ENCODE data around the gene TOMM20.

TOMM20 gene

DNA sequence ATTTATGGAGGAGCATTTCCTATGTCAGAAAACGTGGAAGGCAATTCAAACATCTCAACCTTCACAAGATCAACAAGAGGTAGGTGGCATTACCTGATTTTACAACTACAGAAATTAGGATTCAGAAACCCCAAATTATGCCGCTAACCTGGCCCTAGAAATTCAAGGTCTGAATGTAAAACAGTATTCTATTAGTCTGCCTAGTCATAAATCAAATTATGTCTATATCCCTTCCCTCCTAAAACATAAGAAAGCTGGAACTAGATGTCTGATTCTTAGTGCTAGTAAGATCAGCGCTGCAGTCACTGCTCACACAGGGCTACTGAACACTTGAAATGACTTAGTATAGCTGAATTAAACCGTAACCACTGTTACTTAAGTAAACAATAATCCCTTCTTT is 1.4 kb downstream of the TOMM20 start:
- no peak for TF ChIP-seq CTCF (IDR thresholded peaks at IDR 0.05; ENCODE audit: extremely low read depth, missing control alignments)
- no peak for DNase-seq (ENCODE audit: low spot score)

GRCh38 chr1:235124665-235125064 is 4.0 kb downstream of the TOMM20 start:
- no peak for TF ChIP-seq CTCF (IDR thresholded peaks at IDR 0.05; ENCODE audit: extremely low read depth, missing control alignments)
- no peak for DNase-seq (ENCODE audit: low spot score)

- no peak for TF ChIP-seq CTCF (IDR thresholded peaks at IDR 0.05; ENCODE audit: extremely low read depth, missing control alignments)
These were observed 4.5 kb downstream of the TOMM20 start for GRCh38 chr1:235124111-235124510.

GRCh38 chr1:235122348-235122747 is 6.3 kb downstream of the TOMM20 start:
- no peak for DNase-seq (ENCODE audit: low spot score)
- no peak for TF ChIP-seq CTCF (IDR thresholded peaks at IDR 0.05; ENCODE audit: extremely low read depth, missing control alignments)

More at GRCh38 chr1:235124111-235124510, 4.5 kb downstream of the TOMM20 start:
- no peak for DNase-seq (ENCODE audit: low spot score)

DNA sequence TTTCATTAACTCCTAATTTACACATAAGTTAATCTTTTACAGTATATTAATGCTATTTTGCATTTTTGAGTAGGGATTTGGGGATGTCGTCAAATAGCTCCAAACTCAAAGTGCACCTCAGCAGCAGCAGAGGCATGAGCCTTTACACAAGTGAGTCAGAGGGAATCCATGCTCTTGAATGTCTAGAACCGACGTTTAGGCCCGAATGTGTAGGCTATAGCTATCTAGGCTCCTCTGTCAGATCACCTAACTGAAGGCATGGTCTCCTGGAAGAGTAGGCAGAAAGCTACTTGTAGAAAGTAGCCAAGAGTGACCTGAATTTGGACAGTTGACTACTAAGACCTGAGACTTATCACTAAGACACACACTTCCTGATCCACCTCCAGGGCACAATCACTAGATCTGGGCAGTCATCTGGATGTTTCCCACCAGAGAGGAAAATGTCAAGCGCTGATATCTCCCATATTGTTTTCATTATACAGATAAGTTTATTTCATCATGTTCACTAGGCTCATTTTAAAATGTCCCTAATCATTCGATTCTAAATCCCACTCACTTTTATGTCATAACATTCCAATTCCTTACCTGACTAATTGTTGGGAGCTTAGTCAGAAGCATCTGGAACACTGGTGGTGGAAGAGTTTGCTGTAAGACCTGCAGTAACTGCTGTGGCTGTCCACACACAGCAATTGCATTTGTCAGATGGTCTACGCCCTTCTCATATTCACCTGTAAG is 15.3 kb downstream of the TOMM20 start:
- DNase-seq (ENCODE audit: low spot score), result no peak
- TF ChIP-seq CTCF (IDR thresholded peaks at IDR 0.05; ENCODE audit: extremely low read depth, missing control alignments), result no peak

GRCh38 chr1:235112297-235113182 is 16.1 kb downstream of the TOMM20 start:
- no peak for TF ChIP-seq CTCF (IDR thresholded peaks at IDR 0.05; ENCODE audit: extremely low read depth, missing control alignments)
- no peak for DNase-seq (ENCODE audit: low spot score)

DNA sequence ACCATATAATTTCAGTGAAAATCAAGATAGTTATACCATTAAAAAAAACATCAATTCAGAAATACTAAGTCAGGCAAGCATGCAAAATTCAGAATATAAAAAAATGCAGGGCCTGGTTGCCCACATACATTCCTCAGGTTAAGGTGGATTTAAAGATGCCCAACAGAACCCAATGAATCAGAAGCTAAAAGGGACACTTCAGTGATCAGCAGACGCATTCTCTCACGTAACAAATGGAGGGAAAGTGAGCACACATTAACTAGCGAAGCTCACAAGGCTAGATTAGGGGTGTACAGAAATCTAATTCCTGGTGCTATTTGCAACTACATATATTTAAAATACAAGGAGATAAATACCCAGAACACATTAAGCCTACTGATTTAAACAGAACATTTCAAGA is 17.5 kb downstream of the TOMM20 start:
- DNase-seq (ENCODE audit: low spot score), result no peak

More for the DNA sequence above, 17.5 kb downstream of the TOMM20 start:
- TF ChIP-seq CTCF (IDR thresholded peaks at IDR 0.05; ENCODE audit: extremely low read depth, missing control alignments), result no peak
